ENCODE data around the gene LRCH2.

The LRCH2 gene

DNA sequence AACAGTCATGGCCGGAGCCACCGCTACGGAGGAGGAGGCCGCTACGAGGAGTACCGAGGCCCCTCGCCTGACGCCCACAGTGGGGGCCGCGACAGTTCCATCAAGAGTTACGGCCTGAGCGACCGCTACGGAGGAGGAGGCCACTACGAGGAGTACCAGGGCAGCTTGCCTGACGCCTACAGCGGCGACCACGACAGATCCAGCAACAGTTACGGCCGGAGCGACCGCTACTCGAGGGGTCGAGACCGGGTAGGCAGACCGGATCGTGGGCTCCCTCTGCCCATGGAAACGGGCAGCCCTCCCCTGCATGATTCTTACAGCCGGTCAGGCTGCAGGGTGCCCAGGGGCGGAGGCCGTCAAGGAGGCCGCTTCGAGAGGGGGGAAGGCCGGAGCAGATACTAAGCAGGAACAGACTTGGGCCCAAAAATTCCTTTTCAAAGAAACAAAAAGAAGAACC is 41.6 kb downstream of the LRCH2 start:
- no peak for DNase-seq (ENCODE audit: low spot score)
- TF ChIP-seq, protein P1, sequence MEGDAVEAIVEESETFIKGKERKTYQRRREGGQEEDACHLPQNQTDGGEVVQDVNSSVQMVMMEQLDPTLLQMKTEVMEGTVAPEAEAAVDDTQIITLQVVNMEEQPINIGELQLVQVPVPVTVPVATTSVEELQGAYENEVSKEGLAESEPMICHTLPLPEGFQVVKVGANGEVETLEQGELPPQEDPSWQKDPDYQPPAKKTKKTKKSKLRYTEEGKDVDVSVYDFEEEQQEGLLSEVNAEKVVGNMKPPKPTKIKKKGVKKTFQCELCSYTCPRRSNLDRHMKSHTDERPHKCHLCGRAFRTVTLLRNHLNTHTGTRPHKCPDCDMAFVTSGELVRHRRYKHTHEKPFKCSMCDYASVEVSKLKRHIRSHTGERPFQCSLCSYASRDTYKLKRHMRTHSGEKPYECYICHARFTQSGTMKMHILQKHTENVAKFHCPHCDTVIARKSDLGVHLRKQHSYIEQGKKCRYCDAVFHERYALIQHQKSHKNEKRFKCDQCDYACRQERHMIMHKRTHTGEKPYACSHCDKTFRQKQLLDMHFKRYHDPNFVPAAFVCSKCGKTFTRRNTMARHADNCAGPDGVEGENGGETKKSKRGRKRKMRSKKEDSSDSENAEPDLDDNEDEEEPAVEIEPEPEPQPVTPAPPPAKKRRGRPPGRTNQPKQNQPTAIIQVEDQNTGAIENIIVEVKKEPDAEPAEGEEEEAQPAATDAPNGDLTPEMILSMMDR (IDR thresholded peaks at IDR 0.05; ENCODE audit: extremely low read depth, missing control alignments): no peak

GRCh38 chrX:115191490-115192243 is 42.2 kb downstream of the LRCH2 start:
- TF ChIP-seq, protein P1 (IDR thresholded peaks at IDR 0.05; ENCODE audit: extremely low read depth, missing control alignments): no peak
- no peak for DNase-seq (ENCODE audit: low spot score)

DNA sequence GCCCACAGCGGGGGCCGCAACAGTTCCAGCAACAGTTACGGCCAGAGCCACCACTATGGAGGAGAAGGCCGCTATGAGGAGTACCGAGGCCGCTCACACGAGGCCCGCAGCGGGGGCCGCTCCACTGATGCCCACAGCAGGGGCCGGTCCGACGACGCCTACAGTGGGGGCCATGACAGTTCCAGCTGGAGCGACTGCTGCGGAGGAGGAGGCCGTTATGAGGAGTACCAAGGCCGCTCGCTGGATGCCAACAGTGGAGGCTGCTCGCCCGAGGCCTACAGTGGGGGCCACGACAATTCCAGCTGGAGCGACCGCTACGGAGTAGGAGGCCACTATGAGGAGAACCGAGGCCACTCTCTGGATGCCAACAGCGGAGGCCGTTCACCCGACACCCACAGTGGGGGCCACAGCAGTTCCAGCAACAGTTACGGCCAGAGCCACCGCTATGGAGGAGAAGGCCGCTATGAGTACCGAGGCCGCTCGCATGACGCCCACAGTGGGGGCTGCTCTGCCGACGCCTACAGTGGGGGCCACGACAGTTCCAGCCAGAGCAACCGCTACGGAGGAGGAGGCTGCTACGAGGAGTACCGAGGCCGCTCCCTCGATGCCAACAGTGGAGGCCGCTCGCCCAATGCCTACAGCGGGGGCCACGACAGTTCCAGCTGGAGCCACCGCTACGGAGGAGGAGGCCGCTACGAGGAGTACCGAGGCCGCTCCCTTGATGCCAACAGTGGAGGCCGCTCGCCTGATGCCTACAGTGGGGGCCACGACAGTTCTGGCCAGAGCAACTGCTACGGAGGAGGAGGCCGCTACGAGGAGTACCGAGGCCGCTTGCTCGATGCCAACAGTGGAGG is 43.0 kb downstream of the LRCH2 start:
- TF ChIP-seq, protein P1 (IDR thresholded peaks at IDR 0.05; ENCODE audit: extremely low read depth, missing control alignments): no peak
- DNase-seq (ENCODE audit: low spot score): no peak

DNA sequence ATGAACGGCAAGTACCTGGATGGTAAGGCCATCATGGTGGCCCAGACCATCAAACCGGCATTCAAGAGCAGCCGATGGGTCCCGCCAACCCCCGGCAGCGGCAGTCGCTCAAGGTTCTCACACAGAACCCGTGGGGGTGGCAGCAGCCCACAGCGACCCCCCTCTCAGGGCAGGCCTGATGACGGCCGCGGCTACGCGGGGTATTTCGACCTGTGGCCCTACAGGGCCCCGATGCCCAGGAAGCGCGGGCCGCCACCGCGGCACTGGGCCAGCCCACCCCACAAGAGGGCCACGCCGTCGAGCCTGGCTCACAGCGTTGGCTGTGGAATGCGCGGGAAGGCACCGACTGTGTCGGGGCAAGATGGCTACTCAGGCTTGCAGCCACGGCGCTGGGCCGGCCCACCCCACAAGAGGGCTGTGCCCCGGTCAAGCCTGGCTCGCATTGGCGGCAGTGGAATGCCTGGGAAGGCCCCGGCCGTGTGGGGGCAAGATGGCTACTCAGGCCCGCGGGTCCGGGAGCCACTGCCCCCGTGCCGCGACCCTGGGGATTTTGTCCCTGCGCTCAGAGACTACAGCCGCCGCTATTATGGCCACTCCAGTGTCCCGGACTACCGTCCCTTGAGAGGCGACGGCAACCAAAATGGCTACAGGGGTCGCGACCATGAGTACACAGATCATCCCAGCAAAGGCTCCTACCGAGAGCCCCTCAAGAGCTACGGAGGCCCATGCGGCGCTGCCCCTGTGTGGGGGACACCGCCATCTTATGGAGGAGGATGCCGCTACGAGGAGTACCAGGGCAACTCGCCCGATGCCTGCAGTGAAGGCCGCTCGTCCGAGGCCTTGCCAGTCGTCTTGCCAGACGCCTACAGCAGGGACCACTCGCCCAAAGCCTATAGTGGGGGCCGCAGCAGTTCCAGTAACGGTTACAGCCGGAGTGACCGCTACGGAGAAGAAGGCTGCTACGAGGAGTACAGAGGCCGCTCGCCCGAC is 44.0 kb downstream of the LRCH2 start:
- TF ChIP-seq, protein P1 (IDR thresholded peaks at IDR 0.05; ENCODE audit: extremely low read depth, missing control alignments): no peak
- DNase-seq (ENCODE audit: low spot score): no peak

- no peak for DNase-seq (ENCODE audit: low spot score)
- TF ChIP-seq, protein P1 (IDR thresholded peaks at IDR 0.05; ENCODE audit: extremely low read depth, missing control alignments): no peak
These were observed 44.8 kb downstream of the LRCH2 start, which contains the start of gene RBMXL3 for GRCh38 chrX:115189110-115189509. RBMXL3 (plus strand) TSS chrX:115189410; CDS start chrX:115189442, 32 bp downstream.

GRCh38 chrX:115183980-115184379 is 49.9 kb downstream of the LRCH2 start:
- TF ChIP-seq, protein P1 (IDR thresholded peaks at IDR 0.05; ENCODE audit: extremely low read depth, missing control alignments): no peak
- DNase-seq (ENCODE audit: low spot score): no peak

Measured in GM20000 (cell line).